ENCODE data around the gene NYAP1.

NYAP1 gene

GRCh38 chr7:100469227-100470044 lies 14.3 kb upstream of the NYAP1 start (continued):
- TF ChIP-seq KLF9 (tag by site-specific recombination; IDR thresholded peaks at IDR 0.05; ENCODE audit: low read depth) (no peak), ZXDB (tag by site-specific recombination; IDR thresholded peaks at IDR 0.05) (peak; percentile 27; the same call in 1 of the 2 replicates), ZNF514 (tag by site-specific recombination; IDR thresholded peaks at IDR 0.05) (no peak), REST (tag by site-specific recombination; IDR thresholded peaks at IDR 0.05) (no peak), ZNF692 (tag by site-specific recombination; IDR thresholded peaks at IDR 0.05) (peak; percentile 71), ZNF266 (tag by site-specific recombination; IDR thresholded peaks at IDR 0.05; ENCODE audit: low read depth) (no peak), ZNF23 (tag by site-specific recombination; IDR thresholded peaks at IDR 0.05; ENCODE audit: borderline replicate concordance) (no peak), KLF7 (tag by site-specific recombination; IDR thresholded peaks at IDR 0.05; ENCODE audit: borderline replicate concordance) (no peak), SCRT2 (tag by site-specific recombination; IDR thresholded peaks at IDR 0.05) (peak; percentile 98), ZNF560 (tag by site-specific recombination; IDR thresholded peaks at IDR 0.05; ENCODE audit: borderline replicate concordance) (no peak), ZNF18 (tag by site-specific recombination; IDR thresholded peaks at IDR 0.05) (no peak), ZNF292 (tag by site-specific recombination; IDR thresholded peaks at IDR 0.05; ENCODE audit: borderline replicate concordance, low read depth) (no peak), ZNF394 (tag by site-specific recombination; IDR thresholded peaks at IDR 0.05; ENCODE audit: borderline replicate concordance) (no peak), ZNF112 (tag by site-specific recombination; IDR thresholded peaks at IDR 0.05) (no peak), ZBTB49 (tag by site-specific recombination; IDR thresholded peaks at IDR 0.05; ENCODE audit: low read depth) (no peak), ZNF623 (tag by site-specific recombination; IDR thresholded peaks at IDR 0.05) (no peak), ZNF610 (tag by site-specific recombination; IDR thresholded peaks at IDR 0.05; ENCODE audit: borderline replicate concordance) (no peak)
- TF ChIP-seq, protein P1, sequence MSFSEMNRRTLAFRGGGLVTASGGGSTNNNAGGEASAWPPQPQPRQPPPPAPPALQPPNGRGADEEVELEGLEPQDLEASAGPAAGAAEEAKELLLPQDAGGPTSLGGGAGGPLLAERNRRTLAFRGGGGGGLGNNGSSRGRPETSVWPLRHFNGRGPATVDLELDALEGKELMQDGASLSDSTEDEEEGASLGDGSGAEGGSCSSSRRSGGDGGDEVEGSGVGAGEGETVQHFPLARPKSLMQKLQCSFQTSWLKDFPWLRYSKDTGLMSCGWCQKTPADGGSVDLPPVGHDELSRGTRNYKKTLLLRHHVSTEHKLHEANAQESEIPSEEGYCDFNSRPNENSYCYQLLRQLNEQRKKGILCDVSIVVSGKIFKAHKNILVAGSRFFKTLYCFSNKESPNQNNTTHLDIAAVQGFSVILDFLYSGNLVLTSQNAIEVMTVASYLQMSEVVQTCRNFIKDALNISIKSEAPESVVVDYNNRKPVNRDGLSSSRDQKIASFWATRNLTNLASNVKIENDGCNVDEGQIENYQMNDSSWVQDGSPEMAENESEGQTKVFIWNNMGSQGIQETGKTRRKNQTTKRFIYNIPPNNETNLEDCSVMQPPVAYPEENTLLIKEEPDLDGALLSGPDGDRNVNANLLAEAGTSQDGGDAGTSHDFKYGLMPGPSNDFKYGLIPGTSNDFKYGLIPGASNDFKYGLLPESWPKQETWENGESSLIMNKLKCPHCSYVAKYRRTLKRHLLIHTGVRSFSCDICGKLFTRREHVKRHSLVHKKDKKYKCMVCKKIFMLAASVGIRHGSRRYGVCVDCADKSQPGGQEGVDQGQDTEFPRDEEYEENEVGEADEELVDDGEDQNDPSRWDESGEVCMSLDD (tag by site-specific recombination; IDR thresholded peaks at IDR 0.05) = peak; percentile 51; the same call in 1 of the 2 replicates
- TF ChIP-seq, protein P2, sequence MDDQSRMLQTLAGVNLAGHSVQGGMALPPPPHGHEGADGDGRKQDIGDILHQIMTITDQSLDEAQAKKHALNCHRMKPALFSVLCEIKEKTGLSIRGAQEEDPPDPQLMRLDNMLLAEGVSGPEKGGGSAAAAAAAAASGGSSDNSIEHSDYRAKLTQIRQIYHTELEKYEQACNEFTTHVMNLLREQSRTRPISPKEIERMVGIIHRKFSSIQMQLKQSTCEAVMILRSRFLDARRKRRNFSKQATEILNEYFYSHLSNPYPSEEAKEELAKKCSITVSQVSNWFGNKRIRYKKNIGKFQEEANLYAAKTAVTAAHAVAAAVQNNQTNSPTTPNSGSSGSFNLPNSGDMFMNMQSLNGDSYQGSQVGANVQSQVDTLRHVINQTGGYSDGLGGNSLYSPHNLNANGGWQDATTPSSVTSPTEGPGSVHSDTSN (CRISPR knock-in tag; IDR thresholded peaks at IDR 0.05) = no peak
- TF ChIP-seq, protein P3, sequence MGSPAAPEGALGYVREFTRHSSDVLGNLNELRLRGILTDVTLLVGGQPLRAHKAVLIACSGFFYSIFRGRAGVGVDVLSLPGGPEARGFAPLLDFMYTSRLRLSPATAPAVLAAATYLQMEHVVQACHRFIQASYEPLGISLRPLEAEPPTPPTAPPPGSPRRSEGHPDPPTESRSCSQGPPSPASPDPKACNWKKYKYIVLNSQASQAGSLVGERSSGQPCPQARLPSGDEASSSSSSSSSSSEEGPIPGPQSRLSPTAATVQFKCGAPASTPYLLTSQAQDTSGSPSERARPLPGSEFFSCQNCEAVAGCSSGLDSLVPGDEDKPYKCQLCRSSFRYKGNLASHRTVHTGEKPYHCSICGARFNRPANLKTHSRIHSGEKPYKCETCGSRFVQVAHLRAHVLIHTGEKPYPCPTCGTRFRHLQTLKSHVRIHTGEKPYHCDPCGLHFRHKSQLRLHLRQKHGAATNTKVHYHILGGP (tag by site-specific recombination; IDR thresholded peaks at IDR 0.05) = no peak
- TF ChIP-seq, protein P4, sequence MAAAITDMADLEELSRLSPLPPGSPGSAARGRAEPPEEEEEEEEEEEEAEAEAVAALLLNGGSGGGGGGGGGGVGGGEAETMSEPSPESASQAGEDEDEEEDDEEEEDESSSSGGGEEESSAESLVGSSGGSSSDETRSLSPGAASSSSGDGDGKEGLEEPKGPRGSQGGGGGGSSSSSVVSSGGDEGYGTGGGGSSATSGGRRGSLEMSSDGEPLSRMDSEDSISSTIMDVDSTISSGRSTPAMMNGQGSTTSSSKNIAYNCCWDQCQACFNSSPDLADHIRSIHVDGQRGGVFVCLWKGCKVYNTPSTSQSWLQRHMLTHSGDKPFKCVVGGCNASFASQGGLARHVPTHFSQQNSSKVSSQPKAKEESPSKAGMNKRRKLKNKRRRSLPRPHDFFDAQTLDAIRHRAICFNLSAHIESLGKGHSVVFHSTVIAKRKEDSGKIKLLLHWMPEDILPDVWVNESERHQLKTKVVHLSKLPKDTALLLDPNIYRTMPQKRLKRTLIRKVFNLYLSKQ (tag by site-specific recombination; IDR thresholded peaks at IDR 0.05; ENCODE audit: borderline replicate concordance) = no peak
